IPS-18a (cell line): ENCODE data around the gene CD209.

Experiments used
- H3K27ac ChIP-seq: one replicate; pipeline ENCODE4 v1.5.1; 2013; ENCODE audit warnings: low read length
- H3K27me3 ChIP-seq: one replicate; pipeline ENCODE4 v1.6.1; 2013; ENCODE audit warnings: mild to moderate bottlenecking, low read length; ENCODE audit not compliant: control insufficient read depth, insufficient read depth
- H3K36me3 ChIP-seq: one replicate; pipeline ENCODE4 v1.6.1; 2013; ENCODE audit warnings: low read depth, low read length; ENCODE audit not compliant: control insufficient read depth
- H3K4me1 ChIP-seq: one replicate; pipeline ENCODE4 v1.6.1; 2013; ENCODE audit warnings: low read depth, low read length; ENCODE audit not compliant: control insufficient read depth
- H3K4me3 ChIP-seq: one replicate; pipeline ENCODE4 v1.5.1; 2013; ENCODE audit warnings: low read length
- H3K9ac ChIP-seq: one replicate; pipeline ENCODE4 v1.6.1; 2013; ENCODE audit warnings: mild to moderate bottlenecking, low read length, moderate library complexity
- H3K9me3 ChIP-seq: one replicate; pipeline ENCODE4 v1.6.1; 2013; ENCODE audit warnings: low read depth, low read length; ENCODE audit not compliant: control insufficient read depth

The CD209 gene

DNA sequence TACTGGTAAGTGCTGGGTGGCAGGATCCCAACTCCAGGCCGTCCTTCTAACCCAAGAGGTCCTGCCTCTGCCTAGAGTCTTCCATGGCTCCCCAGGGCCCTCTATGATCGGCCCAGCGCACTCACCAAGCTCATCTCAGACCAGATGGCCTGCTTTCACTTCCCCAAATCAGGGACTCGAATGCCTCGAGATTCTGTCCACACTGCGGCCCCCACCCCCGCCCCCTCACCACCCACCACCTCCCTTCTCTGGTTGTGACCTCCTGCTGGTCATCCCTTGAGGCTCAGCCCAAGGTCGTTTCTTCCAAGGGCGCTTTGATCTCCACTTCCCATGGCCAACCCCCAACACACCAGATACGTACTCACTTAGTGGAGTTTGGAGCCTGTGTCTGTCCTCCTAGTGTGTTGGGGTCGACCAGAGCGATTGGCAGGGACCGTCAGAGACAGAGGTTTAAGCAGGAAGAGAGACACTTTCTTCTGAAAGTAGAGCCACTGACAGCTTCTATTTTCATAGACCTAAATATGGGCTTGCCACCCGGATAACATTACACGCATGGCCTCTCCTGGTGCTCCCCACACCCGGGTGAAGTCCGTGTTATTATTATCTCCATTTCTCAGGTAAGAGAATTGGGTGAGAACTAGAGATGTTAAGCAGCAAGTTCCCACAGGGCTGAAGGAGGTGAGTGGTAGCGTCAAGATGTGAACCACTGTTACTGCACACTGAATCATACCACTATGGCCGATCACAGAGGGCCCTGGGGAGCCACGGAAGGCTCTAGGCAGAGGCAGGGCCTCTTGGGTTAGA, 45.5 kb downstream of the CD209 start, which contains the start of gene FCER2:
Gene FCER2 (minus strand): TSS at position 478 of the 804 bp plus-strand sequence. CDS start 2,371 bp downstream, outside the sequence.
- H3K4me1 ChIP-seq: no peaks in the 10 kb centered on the region
- H3K36me3 ChIP-seq: no peaks in the 10 kb centered on the region
- no peak within 1 kb of the TSS for H3K4me3 ChIP-seq
- H3K9ac ChIP-seq: no peak within 1 kb of the TSS
- H3K9me3 ChIP-seq: no peaks in the 10 kb centered on the region
- H3K27me3 ChIP-seq: peaks cover 13% of the 10 kb centered on the region
- H3K27ac ChIP-seq: no peak within 1 kb of the TSS

DNA sequence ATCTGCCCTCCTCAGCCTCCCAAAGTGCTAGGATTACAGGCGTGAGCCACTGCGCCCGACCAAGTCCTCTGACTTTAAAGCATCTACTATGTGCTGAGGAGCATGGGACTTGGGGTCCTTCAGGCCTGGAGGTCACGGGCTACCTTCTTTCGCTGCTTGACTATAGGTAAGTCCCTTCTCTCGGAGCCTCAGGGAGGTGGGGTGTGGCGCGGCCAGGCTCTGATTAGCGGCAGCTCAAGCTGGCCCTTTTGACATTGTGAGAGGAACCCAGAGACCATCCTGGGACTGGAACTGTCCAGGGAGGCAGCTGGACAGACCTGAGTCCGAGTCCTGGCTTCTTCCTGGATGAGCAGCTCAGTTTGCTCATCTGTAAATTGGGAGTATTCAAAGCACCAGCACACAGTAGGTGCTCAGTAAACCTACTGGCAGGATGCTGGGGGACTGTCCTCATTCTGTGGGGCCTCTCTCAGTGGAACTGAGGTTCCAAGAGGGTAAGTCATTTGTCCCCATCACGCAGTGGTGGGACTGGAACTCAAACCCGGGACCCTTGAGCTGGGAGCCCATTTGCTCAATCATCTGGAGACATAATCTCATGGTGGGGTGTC, 46.2 kb downstream of the CD209 start:
- H3K36me3 ChIP-seq: no peaks in the 10 kb centered on the region
- H3K27ac ChIP-seq: no peak overlapping the region
- no peak overlapping the region for H3K4me3 ChIP-seq
- no peaks in the 10 kb centered on the region for H3K4me1 ChIP-seq
- no peaks in the 10 kb centered on the region for H3K9me3 ChIP-seq
- H3K27me3 ChIP-seq: peaks cover 13% of the 10 kb centered on the region
- no peak overlapping the region for H3K9ac ChIP-seq

DNA sequence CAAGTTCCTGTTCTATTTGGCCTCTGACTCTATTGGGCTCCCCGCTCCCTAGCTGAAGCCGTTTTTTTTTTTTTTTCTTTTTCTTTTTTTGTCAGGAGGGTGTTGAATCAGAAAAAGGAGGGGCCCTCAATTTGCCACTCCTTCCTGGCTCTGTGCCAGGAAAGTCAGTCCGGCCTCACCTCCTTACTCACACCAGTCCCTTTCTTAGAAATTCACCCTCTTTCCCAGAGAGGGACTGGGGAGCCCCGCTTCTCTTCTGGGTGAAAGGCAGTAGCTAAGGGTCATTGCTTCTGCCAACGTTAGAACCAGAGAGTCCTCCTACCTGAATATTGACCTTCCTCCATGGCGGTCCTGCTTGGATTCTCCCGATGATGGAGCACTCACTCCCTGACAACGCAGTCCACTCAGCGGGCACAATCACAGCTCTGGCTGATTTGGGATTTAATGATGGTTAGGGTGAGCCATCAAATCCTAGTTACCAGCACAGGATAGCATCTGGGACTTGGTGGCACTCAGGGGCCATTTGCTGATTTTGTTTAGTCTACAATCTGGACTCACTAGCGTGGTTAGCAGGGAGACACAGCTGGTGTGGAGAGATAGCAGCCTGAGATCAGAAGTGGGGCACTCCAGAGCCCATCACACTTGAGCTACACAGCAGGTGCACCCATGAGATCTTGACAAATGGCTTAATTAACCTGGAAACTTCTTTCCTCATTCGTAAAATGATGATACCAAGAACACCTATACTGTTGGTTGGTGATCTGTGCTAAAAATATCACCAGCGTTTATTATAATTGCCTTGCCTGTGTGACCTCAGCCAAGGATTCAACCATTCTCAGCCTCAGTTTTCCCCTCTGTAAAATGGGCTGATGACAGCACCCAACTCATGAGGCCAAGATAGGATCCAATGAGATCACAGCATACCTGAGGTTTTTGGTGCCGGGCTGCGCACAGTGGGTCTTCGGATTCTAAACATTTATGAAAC, 47.6 kb downstream of the CD209 start:
- no peak overlapping the region for H3K27ac ChIP-seq
- no peak overlapping the region for H3K9ac ChIP-seq
- H3K4me3 ChIP-seq: no peak overlapping the region
- H3K27me3 ChIP-seq: peaks cover 13% of the 10 kb centered on the region
- H3K4me1 ChIP-seq: no peaks in the 10 kb centered on the region
- no peaks in the 10 kb centered on the region for H3K9me3 ChIP-seq
- no peaks in the 10 kb centered on the region for H3K36me3 ChIP-seq

DNA sequence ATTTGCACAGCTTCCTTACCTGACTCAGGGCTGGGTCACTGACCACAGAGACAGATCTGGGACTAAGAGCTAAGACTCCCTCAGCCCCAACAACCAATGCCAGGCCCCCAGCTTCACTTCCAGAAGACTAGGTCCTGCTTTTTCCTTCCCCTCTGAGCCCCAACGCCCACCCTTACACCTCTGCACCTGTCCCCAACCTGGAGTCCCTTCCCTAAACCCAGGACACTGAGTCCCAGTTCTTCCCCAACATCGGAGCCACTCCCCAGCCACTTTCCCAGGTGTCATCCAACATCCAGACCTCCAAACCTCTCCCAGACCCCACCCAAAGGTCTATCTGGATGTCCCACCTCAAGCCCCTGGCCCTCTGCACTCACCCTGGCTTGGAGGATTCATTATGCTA, 48.3 kb downstream of the CD209 start:
- Histone ChIP-seq H3K27ac (no peak overlapping the region), H3K4me1 (no peaks in the 10 kb centered on the region), H3K9ac (no peak overlapping the region), H3K36me3 (no peaks in the 10 kb centered on the region), H3K4me3 (no peak overlapping the region), H3K9me3 (no peaks in the 10 kb centered on the region), H3K27me3 (peaks cover 13% of the 10 kb centered on the region)

DNA sequence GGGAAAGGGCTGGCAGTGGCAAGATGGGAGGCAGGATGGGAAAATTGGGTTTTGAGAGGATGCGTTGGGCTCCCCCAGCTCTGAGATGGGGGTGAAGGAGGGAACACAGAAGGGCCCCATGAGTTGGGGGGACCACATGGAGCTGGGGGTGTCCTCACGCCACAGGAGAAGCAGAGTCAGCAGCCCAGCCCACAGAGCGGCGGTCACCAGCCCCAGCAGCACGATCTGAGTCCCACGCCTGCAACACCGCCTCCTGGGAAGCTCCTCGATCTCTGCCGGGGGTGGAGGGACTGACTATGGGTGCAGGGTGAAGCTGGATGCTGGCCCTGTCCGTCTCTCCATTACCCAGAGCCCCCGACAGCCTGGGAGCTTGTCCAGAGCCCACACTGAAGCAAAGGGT, 48.8 kb downstream of the CD209 start:
- no peak overlapping the region for H3K27ac ChIP-seq
- no peaks in the 10 kb centered on the region for H3K9me3 ChIP-seq
- H3K36me3 ChIP-seq: no peaks in the 10 kb centered on the region
- no peak overlapping the region for H3K4me3 ChIP-seq
- peaks cover 13% of the 10 kb centered on the region for H3K27me3 ChIP-seq
- no peak overlapping the region for H3K9ac ChIP-seq
- no peaks in the 10 kb centered on the region for H3K4me1 ChIP-seq

DNA sequence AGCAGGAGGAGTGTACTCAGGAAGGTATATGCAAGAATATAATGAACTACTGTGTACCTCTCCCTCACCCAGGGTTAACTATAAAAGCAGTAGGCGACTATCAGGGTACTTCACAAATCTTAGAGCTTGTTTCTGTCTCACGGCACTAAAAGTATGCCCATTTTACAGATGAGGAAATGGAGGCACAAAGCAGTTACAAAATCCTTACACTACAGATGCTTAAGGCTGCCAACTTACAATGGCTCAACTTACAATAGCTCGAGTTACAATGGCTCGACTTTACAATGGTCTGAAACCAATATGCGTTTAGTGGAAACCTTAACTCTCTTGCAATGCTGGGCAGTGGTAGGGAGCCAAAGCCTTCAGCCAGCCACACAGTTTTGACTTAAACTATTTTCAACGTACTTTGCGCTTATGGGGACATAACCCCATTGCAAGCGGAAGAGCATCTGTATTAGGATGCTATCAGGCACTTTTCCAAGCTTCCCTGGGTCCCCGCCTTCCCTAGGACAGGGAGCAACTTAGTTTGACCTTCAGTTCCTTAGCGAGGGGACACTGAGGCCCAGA, 49.5 kb downstream of the CD209 start:
- no peaks in the 10 kb centered on the region for H3K9me3 ChIP-seq
- no peak overlapping the region for H3K4me3 ChIP-seq
- H3K27ac ChIP-seq: no peak overlapping the region
- no peaks in the 10 kb centered on the region for H3K36me3 ChIP-seq
- H3K4me1 ChIP-seq: no peaks in the 10 kb centered on the region
- H3K27me3 ChIP-seq: peaks cover 13% of the 10 kb centered on the region
- H3K9ac ChIP-seq: no peak overlapping the region

DNA sequence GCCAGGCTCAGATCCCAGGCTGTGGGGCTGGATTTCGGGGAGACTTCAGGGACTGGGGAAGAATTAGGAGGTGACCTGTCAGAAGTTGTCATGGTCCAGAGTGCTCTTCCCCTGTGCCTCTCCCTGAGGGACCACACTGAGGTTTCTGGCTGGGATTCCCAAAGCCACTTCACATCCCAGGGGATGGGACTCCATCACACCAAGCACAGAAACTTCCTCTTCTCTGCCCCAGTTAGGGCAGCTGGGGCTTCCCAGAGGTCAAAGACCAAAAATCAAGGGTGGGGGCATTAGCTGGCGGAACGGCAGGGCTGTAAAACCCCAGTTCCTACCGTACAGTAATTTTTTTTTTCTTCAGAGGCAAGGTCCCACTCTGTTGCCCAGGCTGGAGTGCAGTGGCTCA, 52.8 kb downstream of the CD209 start:
- Histone ChIP-seq H3K27ac (no peak overlapping the region), H3K9me3 (no peaks in the 10 kb centered on the region), H3K4me3 (no peak overlapping the region), H3K9ac (no peak overlapping the region), H3K36me3 (no peaks in the 10 kb centered on the region), H3K4me1 (no peaks in the 10 kb centered on the region), H3K27me3 (peaks cover 13% of the 10 kb centered on the region)

DNA sequence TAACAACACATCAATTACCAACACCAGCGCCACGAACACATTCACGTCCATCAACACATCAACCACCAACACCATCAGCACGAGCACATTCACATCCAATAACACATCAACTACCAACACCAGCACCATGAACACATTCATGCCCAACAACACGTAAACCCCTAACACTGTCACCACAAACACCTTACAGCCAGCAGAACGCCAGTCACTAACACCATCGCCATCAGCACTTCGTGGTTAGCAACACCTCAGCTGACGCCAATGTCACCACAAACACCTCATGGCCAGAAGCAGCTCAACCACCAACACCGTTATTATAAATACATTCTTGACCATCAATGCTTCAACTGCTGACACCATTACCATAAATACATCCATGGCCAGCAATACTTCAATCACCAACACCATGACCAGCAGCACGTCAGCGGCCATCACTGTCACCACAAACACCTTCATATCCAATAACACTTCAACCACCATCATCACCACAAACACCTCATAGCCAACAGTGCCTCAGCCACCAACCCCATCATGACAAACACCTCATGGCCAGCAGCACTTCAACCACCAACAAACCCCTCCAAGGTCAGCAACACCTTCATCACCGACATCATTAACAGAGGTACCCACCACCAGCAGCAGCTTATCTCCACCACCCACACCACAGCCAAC, 54.8 kb downstream of the CD209 start:
- H3K27ac ChIP-seq: no peak overlapping the region
- H3K9me3 ChIP-seq: no peaks in the 10 kb centered on the region
- no peaks in the 10 kb centered on the region for H3K4me1 ChIP-seq
- no peaks in the 10 kb centered on the region for H3K36me3 ChIP-seq
- H3K9ac ChIP-seq: no peak overlapping the region
- no peak overlapping the region for H3K4me3 ChIP-seq
- H3K27me3 ChIP-seq: no peaks in the 10 kb centered on the region

DNA sequence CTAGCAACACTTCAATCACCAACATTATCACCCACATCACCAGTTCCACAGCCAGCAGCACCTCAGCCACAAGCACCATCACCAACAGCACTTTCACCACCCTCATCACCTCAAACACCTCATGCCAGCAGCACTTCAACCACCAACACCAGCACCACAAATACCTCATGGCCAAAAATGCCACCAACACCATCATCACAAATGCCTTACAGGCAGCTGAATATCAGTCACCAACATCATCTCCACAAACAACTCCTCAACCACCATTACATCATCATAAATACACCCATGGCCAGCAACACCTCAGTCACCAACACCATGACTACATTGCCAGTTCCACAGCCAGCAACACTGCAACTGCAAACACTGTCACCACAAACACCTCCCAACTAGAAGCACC, 55.8 kb downstream of the CD209 start:
- Histone ChIP-seq H3K9ac (no peak overlapping the region), H3K4me1 (no peaks in the 10 kb centered on the region), H3K27me3 (no peaks in the 10 kb centered on the region), H3K36me3 (no peaks in the 10 kb centered on the region), H3K27ac (no peak overlapping the region), H3K4me3 (no peak overlapping the region), H3K9me3 (no peaks in the 10 kb centered on the region)

DNA sequence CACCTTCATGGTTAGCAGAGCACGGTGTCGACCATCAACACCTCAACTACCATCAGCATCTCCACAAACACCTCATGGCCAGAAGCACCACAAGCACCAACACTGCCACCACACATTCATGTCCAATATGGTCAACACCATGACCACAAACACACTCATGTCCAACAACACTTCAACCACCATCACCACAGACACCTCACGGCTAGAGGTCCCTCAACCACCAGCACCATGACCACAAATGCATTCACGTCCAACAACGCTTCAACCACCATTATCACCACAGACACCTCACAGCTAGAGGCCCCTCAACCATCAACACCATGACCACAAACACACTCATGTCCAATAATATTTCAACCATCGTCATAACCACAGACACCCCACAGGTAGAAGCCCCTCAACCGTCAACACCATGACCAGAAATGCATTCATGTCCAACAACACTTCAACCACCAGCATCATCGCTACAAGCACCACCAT, 56.5 kb downstream of the CD209 start:
- Histone ChIP-seq H3K4me3 (no peak overlapping the region), H3K9me3 (no peaks in the 10 kb centered on the region), H3K27me3 (no peaks in the 10 kb centered on the region), H3K4me1 (no peaks in the 10 kb centered on the region), H3K27ac (no peak overlapping the region), H3K36me3 (no peaks in the 10 kb centered on the region), H3K9ac (no peak overlapping the region)
